Gastroesophageal sphincter (tissue), 4 donors: ENCODE data around the gene MYD88. TPM values are rescaled to one million over a fixed set of nuclear protein-coding genes. Genes with fewer than 3 reads are reported as not detected.

Experiments
- ATAC-seq: fragments of 150-250 bp; one replicate; pipeline ENCODE4 v1.9.1; 2016; ENCODE audit warnings: mild to moderate bottlenecking, moderate library complexity
- H3K27ac ChIP-seq, 4 donors: fragments of 200-600 bp; sonication (generic) in 3 of 4; 1 replicate in 3 of 4; 2 replicates in 1 of 4; pipeline ENCODE4 v1.5.1; 2016 to 2019
- H3K27me3 ChIP-seq: fragments of 200-600 bp; sonication (generic); one replicate; pipeline ENCODE4 v1.5.1; 2019
- H3K36me3 ChIP-seq, 2 donors: fragments of 200-600 bp; sonication (generic); one replicate each; pipeline ENCODE4 v1.5.1; 2019; ENCODE audit warnings: control low read depth in 1 of 2
- H3K4me1 ChIP-seq, 3 donors: fragments of 200-600 bp; sonication (generic); 1 replicate in 2 of 3; 2 replicates in 1 of 3; pipeline ENCODE4 v1.5.1; 2016 to 2019; ENCODE audit warnings: control low read depth in 2 of 3
- H3K4me3 ChIP-seq, 2 donors: fragments of 200-600 bp; sonication (generic); one replicate each; pipeline ENCODE4 v1.5.1; 2019; ENCODE audit warnings: mild to moderate bottlenecking in 1 of 2, moderate library complexity in 1 of 2
- H3K9me3 ChIP-seq, 3 donors: fragments of 200-600 bp; sonication (generic); one replicate each; pipeline ENCODE4 v1.5.1; 2017 to 2019; ENCODE audit warnings: control low read depth in 2 of 3
- CTCF ChIP-seq, 4 experiments: fragments of 200-600 bp in 2 of 4; fragments of 450-650 bp in 2 of 4; sonication (generic) in 1 of 4; IDR thresholded peaks; one replicate each; pipeline ENCODE4 v1.5.1; 2017 to 2019; ENCODE audit warnings: antibody characterized with exemption in 4 of 4, mild to moderate bottlenecking in 2 of 4, moderate library complexity in 2 of 4
- EP300 ChIP-seq: sonication (generic); formaldehyde crosslinking; IDR thresholded peaks from one replicate; pipeline ENCODE4 v1.6.1; 2017; ENCODE audit warnings: antibody characterized with exemption, mild to moderate bottlenecking
- POLR2A ChIP-seq, 2 donors: fragments of 450-650 bp; IDR thresholded peaks; one replicate each; pipeline ENCODE4 v1.6.1; 2017; ENCODE audit warnings: antibody characterized with exemption in 2 of 2, mild to moderate bottlenecking in 2 of 2, moderate library complexity in 1 of 2
- POLR2AphosphoS5 ChIP-seq: sonication (generic); formaldehyde crosslinking; IDR thresholded peaks from one replicate; pipeline ENCODE4 v1.6.1; 2017; ENCODE audit warnings: antibody characterized with exemption
- WGBS, 2 donors: methylation state at CpG; one replicate each; pipeline ENCODE4 v1.1.5; 2018; ENCODE audit warnings: low coverage in 1 of 2; 5-methylcytosine and 5-hydroxymethylcytosine counted together
- total RNA-seq, 4 donors: library from RNA; depleted of rRNA; stranded (reverse); fragments of >200 nt; gene quantifications; one replicate each; pipeline ENCODE4 v1.1.0, GENCODE V29; 2016

Gene MYD88
- total RNA-seq, 4 donors from 2014 or later, result 18.5 to 36.8 (median 29.6) TPM

- Histone ChIP-seq H3K27ac (no peak overlapping the region), H3K27me3 (no peaks in the 10 kb centered on the region), H3K4me3 (no peak overlapping the region), H3K4me1 (peaks cover 0 to 10% (median 0%) of the 10 kb centered on the region in 3 donors), H3K36me3 (peaks cover 0 to 100% of the 10 kb centered on the region in 2 donors), H3K9me3 (no peaks in the 10 kb centered on the region)
- ATAC-seq, result no peak
- TF ChIP-seq CTCF (IDR thresholded peaks at IDR 0.05) (no peak), POLR2AphosphoS5 (no peak), EP300 (no peak), POLR2A (IDR thresholded peaks at IDR 0.05) (no peak)
- 87 to 100% methylated on average over 1 to 2 of the region's 4 CpGs for WGBS, 2 donors
Observed at GRCh38 chr3:38127611-38128302, 10.7 kb upstream of the MYD88 start.

GRCh38 chr3:38128303-38128655 lies 10.2 kb upstream of the MYD88 start:
- Histone ChIP-seq H3K4me1 (peaks cover 0 to 10% (median 0%) of the 10 kb centered on the region in 3 donors), H3K36me3 (peaks cover 0 to 100% of the 10 kb centered on the region in 2 donors), H3K27ac (no peak overlapping the region), H3K4me3 (no peak overlapping the region), H3K9me3 (no peaks in the 10 kb centered on the region), H3K27me3 (no peaks in the 10 kb centered on the region)
- WGBS, 2 donors, result 100% methylated on average over 1 of the region's 1 CpG; no CpG with 5 or more reads in 1 of the 2 donors
- no peak for ATAC-seq
- no peak for TF ChIP-seq EP300
- no peak for TF ChIP-seq POLR2AphosphoS5
- no peak for TF ChIP-seq POLR2A (IDR thresholded peaks at IDR 0.05)
- TF ChIP-seq CTCF (IDR thresholded peaks at IDR 0.05), result no peak

- ATAC-seq, result no peak
Observed at GRCh38 chr3:38129058-38129457, 9.4 kb upstream of the MYD88 start.

GRCh38 chr3:38130631-38131065 lies 7.8 kb upstream of the MYD88 start:
- Histone ChIP-seq H3K27ac (no peak overlapping the region), H3K4me1 (peaks cover 0 to 33% (median 11%) of the 10 kb centered on the region in 3 donors), H3K36me3 (peaks cover 0 to 98% of the 10 kb centered on the region in 2 donors), H3K9me3 (no peaks in the 10 kb centered on the region), H3K4me3 (no peak overlapping the region), H3K27me3 (no peaks in the 10 kb centered on the region)
- no peak for ATAC-seq
- no peak for TF ChIP-seq POLR2AphosphoS5
- no peak for TF ChIP-seq CTCF (IDR thresholded peaks at IDR 0.05)
- TF ChIP-seq POLR2A (IDR thresholded peaks at IDR 0.05), result no peak
- TF ChIP-seq EP300, result no peak
- WGBS, 2 donors, result 50% methylated on average over 1 of the region's 3 CpGs; no CpG with 5 or more reads in 1 of the 2 donors

More at GRCh38 chr3:38129058-38129457, 9.4 kb upstream of the MYD88 start:
- no peak overlapping the region for H3K27ac ChIP-seq
- H3K27me3 ChIP-seq, result no peaks in the 10 kb centered on the region
- WGBS, 2 donors, result 100% methylated on average over 1 of the region's 5 CpGs
- no peaks in the 10 kb centered on the region for H3K9me3 ChIP-seq
- no peak overlapping the region for H3K4me3 ChIP-seq
- H3K4me1 ChIP-seq, result peaks cover 0 to 17% (median 0%) of the 10 kb centered on the region in 3 donors
- H3K36me3 ChIP-seq, result peaks cover 0 to 100% of the 10 kb centered on the region in 2 donors
- no peak for TF ChIP-seq CTCF (IDR thresholded peaks at IDR 0.05)
- TF ChIP-seq POLR2AphosphoS5, result no peak
- TF ChIP-seq EP300, result no peak
- TF ChIP-seq POLR2A (IDR thresholded peaks at IDR 0.05), result no peak
